22Rv1 (cell line): ENCODE results near the gene CD8A.

ENCODE experiments used
- H3K27ac ChIP-seq: fragments of 450-650 bp; 2 replicates; pipeline ENCODE4 v1.5.1; 2017
- CTCF ChIP-seq: fragments of 450-650 bp; IDR thresholded peaks from 2 replicates; pipeline ENCODE4 v1.5.1; 2017; ENCODE audit warnings: mild to moderate bottlenecking
- ZFX ChIP-seq: fragments of 450-650 bp; IDR thresholded peaks from 2 replicates; pipeline ENCODE4 v1.6.1; 2017; ENCODE audit warnings: antibody characterized with exemption, borderline replicate concordance

Gene CD8A

GRCh38 chr2:86807133-86807467 lies 16.4 kb upstream of the CD8A start:
- H3K27ac ChIP-seq, result peak overlapping the region; percentile 40; the same call in 1 of the 2 replicates
- no peak for TF ChIP-seq CTCF

- TF ChIP-seq ZFX, result no peak
- TF ChIP-seq CTCF, result no peak
These were observed 15.5 kb upstream of the CD8A start for GRCh38 chr2:86806059-86806857.

DNA sequence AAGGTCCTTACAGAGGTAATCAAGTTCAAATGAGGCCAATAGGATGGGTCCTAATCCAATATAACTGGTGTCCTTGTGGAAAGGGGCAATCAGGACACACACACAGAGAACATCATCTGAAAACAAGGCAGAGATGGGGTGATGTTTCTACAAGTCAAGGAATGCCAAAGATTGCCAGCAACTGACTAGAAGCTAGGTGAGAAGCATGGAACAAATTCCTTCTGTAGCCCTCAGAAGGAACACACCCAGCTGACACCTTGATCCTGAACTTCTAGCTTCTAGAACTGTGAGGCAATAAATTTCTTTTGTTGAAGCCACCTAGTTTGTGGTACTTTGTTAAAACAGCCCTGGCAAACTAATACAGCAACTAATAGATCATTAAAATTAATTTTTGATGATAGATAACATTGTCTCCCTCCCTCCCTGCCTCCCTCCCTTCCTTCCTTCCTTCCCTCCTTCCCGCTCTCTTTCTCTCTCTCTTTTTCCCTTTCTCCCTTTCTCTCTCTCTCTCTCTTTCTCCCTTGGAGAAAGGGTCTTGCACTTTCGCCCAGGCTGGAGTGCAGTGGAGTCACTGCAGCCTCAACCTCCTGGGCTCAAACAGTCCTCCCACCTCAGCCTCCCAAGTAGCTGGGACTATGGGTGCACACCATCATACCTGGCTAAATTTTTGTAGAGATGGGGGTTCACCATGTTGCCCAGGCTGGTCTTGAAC lies 10.3 kb upstream of the CD8A start:
- TF ChIP-seq ZFX (no peak), CTCF (no peak)
- H3K27ac ChIP-seq, result no peak overlapping the region

More at GRCh38 chr2:86806059-86806857, 15.5 kb upstream of the CD8A start:
- no peak overlapping the region for H3K27ac ChIP-seq

- TF ChIP-seq CTCF (no peak), ZFX (no peak)
These were observed 4.1 kb upstream of the CD8A start for GRCh38 chr2:86794861-86795260.

DNA sequence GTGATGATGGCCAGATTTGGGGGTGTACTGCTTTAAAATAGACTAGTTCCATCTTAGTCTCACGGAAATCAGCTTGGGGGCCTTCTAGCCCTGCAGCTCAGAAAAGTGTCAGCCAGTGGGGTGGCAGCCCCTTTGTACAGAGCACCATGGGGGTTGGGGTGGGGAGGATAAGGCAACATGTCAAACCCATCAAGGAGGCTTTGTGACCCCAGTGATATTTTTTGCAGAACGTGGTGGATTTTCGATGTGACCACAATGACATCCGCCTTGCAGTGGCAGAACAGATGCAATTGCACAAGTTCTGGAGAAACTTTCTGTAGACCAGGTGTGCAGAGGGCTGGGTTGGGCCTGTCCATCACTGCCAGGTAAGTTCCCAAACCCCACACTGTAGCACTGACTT lies 3.0 kb upstream of the CD8A start:
- no peak overlapping the region for H3K27ac ChIP-seq
- TF ChIP-seq ZFX, result no peak
- no peak for TF ChIP-seq CTCF

More at GRCh38 chr2:86794861-86795260, 4.1 kb upstream of the CD8A start:
- no peak overlapping the region for H3K27ac ChIP-seq

GRCh38 chr2:86791573-86791972 lies 860 bp upstream of the CD8A start:
- TF ChIP-seq ZFX (no peak), CTCF (no peak)

DNA sequence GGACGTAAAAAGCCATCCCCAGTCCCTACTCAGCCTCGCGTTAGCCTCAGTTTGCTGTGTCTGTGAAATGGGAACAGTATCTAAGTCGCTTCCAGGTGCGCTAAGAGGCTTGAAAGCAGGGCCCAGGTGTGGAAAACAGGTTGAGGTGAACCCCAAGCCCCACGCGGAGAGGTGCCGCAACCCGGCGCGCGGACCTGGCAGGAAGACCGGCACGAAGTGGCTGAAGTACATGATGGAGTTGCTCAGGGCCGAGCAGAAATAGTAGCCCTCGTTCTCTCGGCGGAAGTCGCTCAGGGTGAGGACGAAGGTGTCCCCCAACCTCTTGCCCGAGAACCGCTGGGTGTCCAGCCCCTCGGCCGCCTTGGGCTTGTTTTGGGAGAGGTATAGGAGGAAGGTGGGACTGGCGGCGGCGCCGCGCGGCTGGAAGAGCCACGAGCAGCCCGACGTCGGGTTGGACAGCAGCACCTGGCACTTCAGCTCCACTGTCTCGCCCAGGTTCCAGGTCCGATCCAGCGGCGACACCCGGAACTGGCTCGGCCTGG lies 508 bp downstream of the CD8A start:
- TF ChIP-seq CTCF (no peak), ZFX (no peak)
- no peak overlapping the region for H3K27ac ChIP-seq

More at GRCh38 chr2:86791573-86791972, 860 bp upstream of the CD8A start:
- H3K27ac ChIP-seq, result no peak overlapping the region
